ENCODE data around the gene PKN2. TPM values are rescaled to one million over a fixed set of nuclear protein-coding genes. Genes with fewer than 3 reads are reported as not detected.

Gene PKN2
- total RNA-seq, 1 donor from 2014 or later = 29.8 TPM

DNA sequence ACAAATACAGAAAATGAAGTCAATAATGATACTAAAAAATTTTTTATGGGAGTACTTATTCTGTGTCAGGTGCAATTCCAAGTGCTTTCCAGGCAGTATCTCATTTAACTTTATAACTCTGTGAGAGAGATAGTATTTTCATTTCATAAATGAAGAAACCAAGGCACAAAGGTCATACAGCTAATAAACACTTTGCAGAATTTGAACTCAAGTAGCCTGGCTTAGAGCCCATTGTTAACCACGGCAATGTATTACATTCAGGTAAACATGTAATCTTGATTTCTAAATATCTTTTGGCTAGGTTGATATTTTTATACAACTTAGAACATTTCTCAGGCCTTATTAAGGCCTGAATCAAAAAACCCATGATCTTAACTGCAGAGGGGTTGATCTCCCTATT, 28.9 kb upstream of the PKN2 start:
- TF ChIP-seq CTCF (IDR thresholded peaks at IDR 0.05) = no peak
- no peaks in the 10 kb centered on the region for H3K27me3 Mint-ChIP-seq (ENCODE audit: low read depth)

GRCh38 chr1:88655685-88656299, 28.3 kb upstream of the PKN2 start:
- no peak for DNase-seq (ENCODE audit: low spot score)
- H3K27me3 Mint-ChIP-seq (ENCODE audit: low read depth) = no peaks in the 10 kb centered on the region
- H3K9me3 Mint-ChIP-seq (ENCODE audit: low read depth) = no peaks in the 10 kb centered on the region
- H3K4me3 Mint-ChIP-seq (ENCODE audit: unreplicated experiment) = no peak overlapping the region
- no peaks in the 10 kb centered on the region for H3K4me1 Mint-ChIP-seq (ENCODE audit: low read depth)
- peak; percentile 92 for TF ChIP-seq CTCF (IDR thresholded peaks at IDR 0.05)
- H3K36me3 Mint-ChIP-seq (ENCODE audit: low read depth) = no peaks in the 10 kb centered on the region
- H3K27ac Mint-ChIP-seq (ENCODE audit: unreplicated experiment) = no peak overlapping the region

More for the DNA sequence above, 28.9 kb upstream of the PKN2 start:
- no peaks in the 10 kb centered on the region for H3K4me1 Mint-ChIP-seq (ENCODE audit: low read depth)
- H3K9me3 Mint-ChIP-seq (ENCODE audit: low read depth) = no peaks in the 10 kb centered on the region
- no peak overlapping the region for H3K27ac Mint-ChIP-seq (ENCODE audit: unreplicated experiment)
- no peak for DNase-seq (ENCODE audit: low spot score)
- no peaks in the 10 kb centered on the region for H3K36me3 Mint-ChIP-seq (ENCODE audit: low read depth)
- H3K4me3 Mint-ChIP-seq (ENCODE audit: unreplicated experiment) = no peak overlapping the region

DNA sequence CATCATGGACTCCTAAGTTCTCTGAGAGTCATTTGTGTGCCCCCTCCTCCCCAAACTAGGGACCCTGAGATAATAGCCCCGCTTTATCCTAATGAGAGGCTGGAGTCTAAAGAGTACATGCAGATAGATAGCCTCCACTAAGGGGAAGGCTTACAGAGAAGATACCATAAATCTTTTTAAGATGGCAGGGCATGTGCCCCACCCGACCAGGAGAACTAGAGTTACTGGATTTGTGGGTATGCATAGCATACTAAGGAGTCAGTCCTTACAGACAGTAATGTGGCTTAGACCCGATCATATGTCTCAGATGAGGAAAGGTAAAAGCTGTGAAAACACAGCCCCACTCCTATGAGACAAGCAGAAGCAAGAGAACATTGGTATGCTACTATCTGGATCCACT, 25.7 kb upstream of the PKN2 start:
- no peaks in the 10 kb centered on the region for H3K36me3 Mint-ChIP-seq (ENCODE audit: low read depth)
- H3K4me1 Mint-ChIP-seq (ENCODE audit: low read depth) = no peaks in the 10 kb centered on the region

GRCh38 chr1:88659552-88659951, 24.5 kb upstream of the PKN2 start:
- TF ChIP-seq CTCF (IDR thresholded peaks at IDR 0.05) = no peak
- no peaks in the 10 kb centered on the region for H3K9me3 Mint-ChIP-seq (ENCODE audit: low read depth)

More for the DNA sequence above, 25.7 kb upstream of the PKN2 start:
- Mint-ChIP-seq H3K4me3 (ENCODE audit: unreplicated experiment) (no peak overlapping the region), H3K9me3 (ENCODE audit: low read depth) (no peaks in the 10 kb centered on the region), H3K27ac (ENCODE audit: unreplicated experiment) (no peak overlapping the region), H3K27me3 (ENCODE audit: low read depth) (no peaks in the 10 kb centered on the region)
- TF ChIP-seq CTCF (IDR thresholded peaks at IDR 0.05) = no peak
- DNase-seq (ENCODE audit: low spot score) = no peak

DNA sequence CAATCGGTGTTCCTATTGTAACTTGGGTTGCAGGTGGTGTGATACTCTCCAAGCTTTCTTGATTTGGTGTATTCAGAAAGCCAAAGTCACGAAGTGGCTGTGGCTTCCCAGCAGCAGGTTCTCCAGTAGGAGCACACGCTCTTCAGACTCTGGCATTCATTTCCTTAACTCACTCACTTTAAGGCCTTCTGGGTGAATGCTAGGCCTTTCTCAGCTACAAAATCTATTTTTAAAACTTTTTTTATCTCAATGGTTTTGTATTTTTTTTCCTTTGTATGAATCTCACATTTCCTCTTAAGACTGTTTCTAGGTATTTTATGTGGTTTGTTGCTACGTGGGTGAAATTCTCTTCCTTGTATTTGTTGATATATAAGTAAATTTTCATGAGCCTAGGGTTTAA, 22.9 kb upstream of the PKN2 start:
- Mint-ChIP-seq H3K4me3 (ENCODE audit: unreplicated experiment) (no peak overlapping the region), H3K4me1 (ENCODE audit: low read depth) (no peaks in the 10 kb centered on the region), H3K9me3 (ENCODE audit: low read depth) (no peaks in the 10 kb centered on the region), H3K27ac (ENCODE audit: unreplicated experiment) (no peak overlapping the region), H3K27me3 (ENCODE audit: low read depth) (no peaks in the 10 kb centered on the region), H3K36me3 (ENCODE audit: low read depth) (no peaks in the 10 kb centered on the region)
- DNase-seq (ENCODE audit: low spot score) = no peak
- no peak for TF ChIP-seq CTCF (IDR thresholded peaks at IDR 0.05)

More at GRCh38 chr1:88659552-88659951, 24.5 kb upstream of the PKN2 start:
- H3K27ac Mint-ChIP-seq (ENCODE audit: unreplicated experiment) = no peak overlapping the region
- no peak overlapping the region for H3K4me3 Mint-ChIP-seq (ENCODE audit: unreplicated experiment)
- H3K27me3 Mint-ChIP-seq (ENCODE audit: low read depth) = no peaks in the 10 kb centered on the region
- H3K4me1 Mint-ChIP-seq (ENCODE audit: low read depth) = no peaks in the 10 kb centered on the region
- no peak for DNase-seq (ENCODE audit: low spot score)
- no peaks in the 10 kb centered on the region for H3K36me3 Mint-ChIP-seq (ENCODE audit: low read depth)
